OCI-LY3 (cell line): ENCODE measurements around the gene MCU.

Source experiments
- EZH2phosphoT487 ChIP-seq: fragments of 200-600 bp; shearing (Covaris generic); IDR thresholded peaks from 2 replicates; pipeline ENCODE4 v1.6.1; 2018; ENCODE audit warnings: antibody characterized with exemption, mixed run types, low read depth
- TF ChIP-seq, protein P1 (sequence below): fragments of 200-600, 300-600 bp; sonication (generic); IDR thresholded peaks from 2 replicates; pipeline ENCODE4 v1.5.1; 2014; ENCODE audit warnings: antibody characterized with exemption, low read length, low read depth

DNA sequence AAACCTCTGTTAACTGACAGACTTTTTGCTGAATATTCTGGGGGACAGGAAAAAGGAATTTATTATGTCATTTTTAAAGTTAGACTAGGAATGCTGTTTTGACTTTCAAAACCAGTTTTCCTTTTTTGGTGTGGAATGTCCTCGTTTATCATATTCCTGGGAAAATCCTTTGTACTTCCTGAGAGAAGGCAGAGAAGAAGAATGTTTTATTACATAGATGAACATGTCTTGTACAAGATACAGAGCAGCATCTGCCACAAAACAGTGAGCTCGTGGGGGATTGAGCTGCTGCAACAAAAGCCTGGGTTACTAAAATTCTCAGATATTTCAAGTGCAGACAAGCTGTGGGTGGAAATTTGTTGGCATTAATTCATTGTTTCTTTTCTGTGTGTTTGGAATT, 20.2 kb downstream of the MCU start:
- TF ChIP-seq, protein P1, sequence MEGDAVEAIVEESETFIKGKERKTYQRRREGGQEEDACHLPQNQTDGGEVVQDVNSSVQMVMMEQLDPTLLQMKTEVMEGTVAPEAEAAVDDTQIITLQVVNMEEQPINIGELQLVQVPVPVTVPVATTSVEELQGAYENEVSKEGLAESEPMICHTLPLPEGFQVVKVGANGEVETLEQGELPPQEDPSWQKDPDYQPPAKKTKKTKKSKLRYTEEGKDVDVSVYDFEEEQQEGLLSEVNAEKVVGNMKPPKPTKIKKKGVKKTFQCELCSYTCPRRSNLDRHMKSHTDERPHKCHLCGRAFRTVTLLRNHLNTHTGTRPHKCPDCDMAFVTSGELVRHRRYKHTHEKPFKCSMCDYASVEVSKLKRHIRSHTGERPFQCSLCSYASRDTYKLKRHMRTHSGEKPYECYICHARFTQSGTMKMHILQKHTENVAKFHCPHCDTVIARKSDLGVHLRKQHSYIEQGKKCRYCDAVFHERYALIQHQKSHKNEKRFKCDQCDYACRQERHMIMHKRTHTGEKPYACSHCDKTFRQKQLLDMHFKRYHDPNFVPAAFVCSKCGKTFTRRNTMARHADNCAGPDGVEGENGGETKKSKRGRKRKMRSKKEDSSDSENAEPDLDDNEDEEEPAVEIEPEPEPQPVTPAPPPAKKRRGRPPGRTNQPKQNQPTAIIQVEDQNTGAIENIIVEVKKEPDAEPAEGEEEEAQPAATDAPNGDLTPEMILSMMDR, result no peak
- no peak for TF ChIP-seq EZH2phosphoT487
